ENCODE measurements around the gene GLUD1.
"Not testable (repeated sequence)": the region's sequence is repeated elsewhere in the genome, so short reads cannot be mapped to it uniquely, and the experiment has no call there.

Gene GLUD1

DNA sequence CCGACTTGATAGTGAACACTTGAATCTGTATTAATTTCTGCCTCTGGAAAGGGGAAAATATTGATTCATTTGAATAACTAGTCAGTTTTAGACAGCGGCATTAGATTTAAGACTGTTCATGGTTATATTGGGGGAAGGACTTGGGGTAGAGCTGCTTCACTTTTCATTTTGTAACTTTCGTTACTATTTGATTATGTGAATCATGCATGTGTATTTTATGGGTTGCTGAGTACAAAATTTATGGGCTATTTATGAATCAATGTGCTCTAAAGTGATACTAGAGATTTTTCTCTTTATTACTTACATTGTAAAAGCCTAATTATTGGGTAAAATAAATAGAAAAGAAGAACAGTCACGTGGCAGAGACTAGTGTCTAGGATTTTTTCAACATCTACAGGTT, 4.9 kb downstream of the GLUD1 start:
- no peak for DNase-seq

- DNase-seq: no peak
Measured at GRCh38 chr10:87085537-87085936, 9.1 kb downstream of the GLUD1 start.

DNA sequence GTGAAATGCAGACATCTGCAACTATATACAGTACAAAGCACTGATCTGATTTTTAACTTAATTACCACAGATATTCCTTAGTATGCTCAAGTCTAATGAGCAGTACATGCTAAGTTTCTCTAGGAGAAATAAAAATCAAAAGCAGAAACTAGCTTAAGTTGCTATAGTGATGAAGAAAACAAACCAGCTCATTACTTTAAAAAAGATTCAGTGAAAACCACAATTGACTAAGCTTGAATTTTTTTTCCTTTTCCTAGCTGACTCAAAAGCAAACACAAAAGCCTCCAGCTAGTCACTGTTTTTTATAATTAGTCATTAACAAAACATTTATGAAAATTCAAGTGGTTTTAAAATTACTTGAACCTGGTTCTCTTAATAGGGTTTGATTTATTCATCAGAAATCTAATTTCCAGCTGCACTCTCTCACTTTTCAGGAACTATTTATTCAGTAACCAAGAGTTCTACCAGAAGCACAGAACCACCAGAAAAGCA, 10.3 kb downstream of the GLUD1 start:
- DNase-seq: not testable (repeated sequence)

- not testable (repeated sequence) for DNase-seq
Measured at GRCh38 chr10:87083576-87084290, 10.9 kb downstream of the GLUD1 start.

- not testable (repeated sequence) for DNase-seq
Measured at GRCh38 chr10:87082219-87082618, 12.4 kb downstream of the GLUD1 start.

GRCh38 chr10:87081574-87081973, 13.1 kb downstream of the GLUD1 start:
- DNase-seq: not testable (repeated sequence)

- DNase-seq: not testable (repeated sequence)
Measured at GRCh38 chr10:87080621-87081020, 14.0 kb downstream of the GLUD1 start.

DNA sequence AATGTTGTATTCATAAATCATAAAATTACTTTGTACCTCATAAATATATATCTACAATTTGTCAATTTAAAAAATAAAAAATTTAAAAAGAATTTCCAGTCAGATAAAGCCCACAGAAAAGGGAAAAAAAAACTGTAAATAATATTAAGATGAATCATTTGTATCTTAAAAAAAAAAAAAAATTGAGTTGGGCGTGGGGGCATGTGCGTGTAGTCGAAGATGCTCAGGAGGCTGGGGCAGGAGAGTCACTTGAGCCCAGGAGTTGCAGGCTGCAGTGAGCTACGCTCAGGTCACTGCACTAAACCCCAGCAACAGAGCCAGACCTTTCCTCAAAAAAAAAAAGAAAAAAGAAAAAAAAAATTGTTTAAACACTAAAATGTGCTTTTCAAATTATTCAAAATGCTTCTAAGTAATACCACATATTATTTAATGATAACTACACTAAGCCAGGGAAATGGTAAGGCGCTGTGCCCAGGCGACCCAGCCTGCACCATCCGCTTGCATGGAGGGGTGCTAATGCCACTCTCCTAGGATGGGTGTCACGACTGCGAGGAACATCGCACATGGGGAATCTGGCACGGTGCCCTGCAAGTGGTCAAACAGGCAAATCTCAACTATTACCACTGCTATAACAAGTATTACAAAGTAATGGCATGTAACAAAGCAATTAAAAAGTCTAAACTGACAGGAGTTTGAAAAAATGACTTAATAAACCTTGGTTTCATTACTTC, 15.4 kb downstream of the GLUD1 start:
- DNase-seq: no peak

GRCh38 chr10:87076421-87076820, 18.2 kb downstream of the GLUD1 start:
- not testable (repeated sequence) for DNase-seq

- DNase-seq: no peak
Measured at GRCh38 chr10:87072449-87072848, 22.2 kb downstream of the GLUD1 start.

- no peak for DNase-seq
Measured at GRCh38 chr10:87068281-87068680, 26.4 kb downstream of the GLUD1 start.

GRCh38 chr10:87066865-87067264, 27.8 kb downstream of the GLUD1 start:
- DNase-seq: no peak

DNA sequence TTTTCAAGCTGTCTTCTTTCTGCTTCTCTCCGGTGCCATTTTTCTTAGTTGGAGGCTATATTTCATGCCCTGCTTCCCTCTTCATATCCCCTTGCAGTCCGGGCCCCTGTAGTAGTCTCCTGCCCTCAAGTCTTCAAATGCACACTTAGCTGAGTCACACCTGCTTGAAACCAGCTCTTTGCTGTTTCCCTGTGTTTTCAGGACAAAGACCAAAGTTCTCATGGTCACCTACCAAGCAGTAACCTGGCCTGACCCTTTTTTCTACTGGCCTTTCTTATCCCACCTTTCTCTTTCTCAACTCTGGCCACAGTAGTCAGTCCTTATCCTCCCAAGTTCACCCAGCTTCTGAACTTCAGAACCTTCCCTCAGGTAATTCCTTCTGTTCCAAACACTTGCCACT, 28.5 kb downstream of the GLUD1 start:
- DNase-seq: no peak

- DNase-seq: no peak
Measured at GRCh38 chr10:87064651-87065050, 30.0 kb downstream of the GLUD1 start.

GRCh38 chr10:87060280-87060928, 34.2 kb downstream of the GLUD1 start:
- no peak for DNase-seq

GRCh38 chr10:87059401-87059800, 35.2 kb downstream of the GLUD1 start:
- DNase-seq: no peak

GRCh38 chr10:87058171-87058570, 36.5 kb downstream of the GLUD1 start:
- DNase-seq: no peak

GRCh38 chr10:87054373-87055295, 40.0 kb downstream of the GLUD1 start:
- DNase-seq: no peak

- no peak for DNase-seq
Measured at GRCh38 chr10:87053577-87054181, 41.0 kb downstream of the GLUD1 start.

GRCh38 chr10:87053111-87053510, 41.5 kb downstream of the GLUD1 start:
- no peak for DNase-seq

DNA sequence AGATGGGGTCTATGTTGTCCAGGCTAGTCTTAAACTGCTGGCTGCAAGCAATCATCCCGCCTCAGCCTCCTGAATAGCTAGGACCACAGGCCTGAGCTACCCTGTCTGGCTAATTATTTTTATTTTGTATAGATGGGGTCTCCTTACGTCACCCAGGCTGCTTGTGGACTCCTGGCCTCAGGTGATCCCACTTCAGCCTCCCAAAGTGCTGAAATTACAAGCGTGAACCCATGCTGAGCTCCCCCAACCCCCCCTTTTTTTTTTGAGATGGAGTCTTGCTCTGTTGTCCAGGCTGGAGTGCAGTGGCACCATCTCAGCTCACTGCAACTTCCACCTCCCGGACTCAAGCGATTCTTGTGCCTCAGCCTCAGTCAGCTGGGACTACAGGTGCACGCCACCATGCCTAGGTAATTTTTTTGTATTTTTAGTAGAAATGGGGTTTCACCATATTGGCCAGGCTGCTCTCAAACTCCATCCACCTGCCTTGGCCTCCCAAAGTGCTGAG, 49.2 kb downstream of the GLUD1 start:
- DNase-seq: no peak

DNA sequence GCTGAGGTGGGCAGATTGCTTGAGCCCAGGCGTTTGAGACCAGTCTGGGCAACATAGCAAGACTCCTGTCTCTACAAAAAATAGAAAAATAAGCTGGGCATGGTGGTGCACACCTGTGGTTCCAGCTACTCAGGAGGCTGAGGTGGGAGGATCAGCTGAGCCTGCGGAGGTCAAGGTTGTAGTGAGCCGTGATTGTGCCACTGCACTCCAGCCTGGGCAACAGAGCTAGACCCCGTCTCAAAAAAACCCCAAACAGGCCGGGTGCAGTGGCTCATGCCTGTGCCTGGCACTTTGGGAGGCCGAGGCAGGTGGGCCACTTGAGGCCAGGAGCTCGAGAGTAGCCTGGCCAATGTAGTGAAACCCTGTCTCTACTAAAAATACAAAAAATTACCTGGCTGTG, 51.1 kb downstream of the GLUD1 start:
- DNase-seq: not testable (repeated sequence)
